H9 (cell line): ENCODE data around the gene ALOX5AP. TPM values are rescaled to one million over a fixed set of nuclear protein-coding genes. Genes with fewer than 3 reads are reported as not detected.

Experiments
- DNase-seq: peaks from one replicate; pipeline ENCODE4 v3.0.0-alpha.2; 2017
- H2AFZ ChIP-seq: one replicate; pipeline ENCODE4 v1.6.1; 2013; ENCODE audit warnings: mild to moderate bottlenecking, low read length, control low read depth, moderate library complexity
- H2AK5ac ChIP-seq: 2 replicates; pipeline ENCODE4 v1.6.1; 2013; ENCODE audit warnings: low read length, control low read depth, mixed read lengths; ENCODE audit not compliant: insufficient read length
- H2BK120ac ChIP-seq: one replicate; pipeline ENCODE4 v1.6.1; 2013; ENCODE audit warnings: low read depth, mild to moderate bottlenecking, low read length, control low read depth, inconsistent platforms; ENCODE audit not compliant: poor library complexity, severe bottlenecking
- H2BK12ac ChIP-seq: 2 replicates; pipeline ENCODE4 v1.6.1; 2013; ENCODE audit warnings: low read length, control low read depth, mixed read lengths, low read depth; ENCODE audit not compliant: insufficient read length
- H2BK15ac ChIP-seq: 2 replicates; pipeline ENCODE4 v1.6.1; 2013; ENCODE audit warnings: low read depth, low read length, control low read depth
- H2BK20ac ChIP-seq: one replicate; pipeline ENCODE4 v1.6.1; 2013; ENCODE audit warnings: low read depth, mild to moderate bottlenecking, low read length, control low read depth, inconsistent platforms; ENCODE audit not compliant: poor library complexity, severe bottlenecking
- H2BK5ac ChIP-seq: 2 replicates; pipeline ENCODE4 v1.6.1; 2013; ENCODE audit warnings: low read length, control low read depth, mixed read lengths; ENCODE audit not compliant: insufficient read length
- H3K14ac ChIP-seq: 2 replicates; pipeline ENCODE4 v1.6.1; 2013; ENCODE audit warnings: low read length, control low read depth; ENCODE audit not compliant: insufficient read depth
- H3K18ac ChIP-seq: 2 replicates; pipeline ENCODE4 v1.6.1; 2013; ENCODE audit warnings: low read depth, mild to moderate bottlenecking, mixed read lengths, low read length, control low read depth; ENCODE audit not compliant: insufficient read length
- H3K23ac ChIP-seq: 2 replicates; pipeline ENCODE4 v1.6.1; 2013; ENCODE audit warnings: low read length, control low read depth, mixed read lengths, low read depth; ENCODE audit not compliant: insufficient read length
- H3K23me2 ChIP-seq: 2 replicates; pipeline ENCODE4 v1.6.1; 2013; ENCODE audit warnings: low read depth, mild to moderate bottlenecking, mixed read lengths, low read length, control low read depth; ENCODE audit not compliant: insufficient read length, poor library complexity, severe bottlenecking
- H3K27ac ChIP-seq: 2 replicates; pipeline ENCODE4 v1.5.1; 2013; ENCODE audit warnings: low read length, control low read depth, mixed read lengths, low read depth; ENCODE audit not compliant: insufficient read length
- H3K27me3 ChIP-seq: 2 replicates; pipeline ENCODE4 v1.6.1; 2013; ENCODE audit warnings: low read length, control low read depth, inconsistent platforms; ENCODE audit not compliant: insufficient read depth
- H3K4ac ChIP-seq: 2 replicates; pipeline ENCODE4 v1.6.1; 2013; ENCODE audit warnings: low read depth, mild to moderate bottlenecking, control low read depth, inconsistent platforms, low read length, moderate library complexity
- H3K4me1 ChIP-seq: 2 replicates; pipeline ENCODE4 v1.6.1; 2013; ENCODE audit warnings: low read length, control low read depth, inconsistent platforms; ENCODE audit not compliant: insufficient read depth
- H3K4me2 ChIP-seq: 2 replicates; pipeline ENCODE4 v1.6.1; 2013; ENCODE audit warnings: low read length, control low read depth, mixed read lengths; ENCODE audit not compliant: insufficient read length, insufficient read depth
- H3K56ac ChIP-seq: 2 replicates; pipeline ENCODE4 v1.6.1; 2013; ENCODE audit warnings: low read depth, mild to moderate bottlenecking, mixed read lengths, low read length, control low read depth; ENCODE audit not compliant: insufficient read length
- H3K79me1 ChIP-seq: 2 replicates; pipeline ENCODE4 v1.6.1; 2013; ENCODE audit warnings: low read depth, mild to moderate bottlenecking, moderate library complexity, low read length, control low read depth, inconsistent platforms; ENCODE audit not compliant: insufficient read depth, poor library complexity, severe bottlenecking
- H3K79me2 ChIP-seq: 2 replicates; pipeline ENCODE4 v1.6.1; 2013; ENCODE audit warnings: low read length, control low read depth, inconsistent platforms; ENCODE audit not compliant: insufficient read depth
- H3K9ac ChIP-seq: 2 replicates; pipeline ENCODE4 v1.6.1; 2013; ENCODE audit warnings: low read length, control low read depth, mixed read lengths; ENCODE audit not compliant: insufficient read length; ENCODE audit errors: extremely low read depth
- H3K9me3 ChIP-seq: one replicate; pipeline ENCODE4 v1.6.1; 2013; ENCODE audit warnings: low read depth, low read length, inconsistent platforms; ENCODE audit not compliant: control insufficient read depth
- H3T11ph ChIP-seq: one replicate; pipeline ENCODE4 v1.6.1; 2013; ENCODE audit warnings: mild to moderate bottlenecking, low read length, control low read depth, inconsistent platforms
- H4K20me1 ChIP-seq: one replicate; pipeline ENCODE4 v1.6.1; 2013; ENCODE audit not compliant: control insufficient read depth, insufficient read length, insufficient read depth
- H4K5ac ChIP-seq: 2 replicates; pipeline ENCODE4 v1.6.1; 2013; ENCODE audit warnings: low read depth, mild to moderate bottlenecking, mixed read lengths, low read length, control low read depth; ENCODE audit not compliant: insufficient read length
- H4K8ac ChIP-seq: replicated peaks from 2 replicates; pipeline ENCODE4 v1.6.1; 2013; ENCODE audit warnings: low read length, control low read depth, mixed read lengths, low read depth; ENCODE audit not compliant: insufficient read length
- H4K91ac ChIP-seq: 2 replicates; pipeline ENCODE4 v1.6.1; 2013; ENCODE audit warnings: low read depth, mild to moderate bottlenecking, moderate library complexity, mixed read lengths, low read length, control low read depth; ENCODE audit not compliant: insufficient read length
- H3K27ac Mint-ChIP-seq, 3 experiments: 2 replicates in 2 of 3; 3 replicates in 1 of 3; pipeline ENCODE4 v1.8.0; 2020 to 2021; ENCODE audit warnings: mixed read lengths in 3 of 3, mild to moderate bottlenecking in 1 of 3, moderate library complexity in 1 of 3
- H3K27me3 Mint-ChIP-seq: 2 replicates; pipeline ENCODE4 v1.8.0; 2021; ENCODE audit warnings: low read depth, mild to moderate bottlenecking, moderate library complexity, mixed read lengths
- H3K36me3 Mint-ChIP-seq, 3 experiments: 2 replicates in 2 of 3; 3 replicates in 1 of 3; pipeline ENCODE4 v1.8.0; 2020 to 2021; ENCODE audit warnings: low read depth in 3 of 3, mixed read lengths in 3 of 3; ENCODE audit not compliant: insufficient read depth in 1 of 3
- H3K4me1 Mint-ChIP-seq, 2 experiments: 2 replicates each; pipeline ENCODE4 v1.8.0; 2020; ENCODE audit warnings: mixed read lengths in 2 of 2
- H3K4me3 Mint-ChIP-seq, 2 experiments: 2 replicates in 1 of 2; 3 replicates in 1 of 2; pipeline ENCODE4 v1.8.0; 2020 to 2021; ENCODE audit warnings: mild to moderate bottlenecking in 2 of 2, mixed read lengths in 2 of 2, moderate library complexity in 1 of 2
- H3K9me3 Mint-ChIP-seq, 2 experiments: 2 replicates in 1 of 2; 3 replicates in 1 of 2; pipeline ENCODE4 v1.8.0; 2020; ENCODE audit warnings: mild to moderate bottlenecking in 2 of 2, mixed read lengths in 2 of 2, moderate library complexity in 1 of 2
- CTCF ChIP-seq: fragments of 200-600 bp; sonication (generic); conservative IDR thresholded peaks from 3 replicates; pipeline ENCODE4 v1.8.0; 2021; ENCODE audit warnings: antibody characterized with exemption, mild to moderate bottlenecking
- WGBS: extraction: QIAGEN DNeasy Blood & Tissue Kit; methylation state at CpG from one replicate; pipeline ENCODE4 v1.1.7; 2013; ENCODE audit warnings: missing lambda C conversion rate, low lambda C conversion rate, mixed read lengths; ENCODE audit not compliant: insufficient read length; ENCODE audit errors: extremely low coverage; 5-methylcytosine and 5-hydroxymethylcytosine counted together
- total RNA-seq: library from RNA; stranded (reverse); gene quantifications from 2 replicates; pipeline ENCODE4 v1.2.1, GENCODE V29; 2021

Gene ALOX5AP
- total RNA-seq, 1 experiment from 2014 or later, result not detected

GRCh38 chr13:30739761-30740642 is 4.7 kb downstream of the ALOX5AP start:
- TF ChIP-seq CTCF, result no peak
- H4K91ac ChIP-seq, result no peak overlapping the region
- H3K27me3 Mint-ChIP-seq, result no peaks in the 10 kb centered on the region; the same call in 1 of the 2 replicates
- H3K4me1 Mint-ChIP-seq, result peaks cover 22 to 30% of the 10 kb centered on the region in 2 experiments
- no peak overlapping the region for H3K4ac ChIP-seq
- no peaks in the 10 kb centered on the region for H4K20me1 ChIP-seq
- H2AK5ac ChIP-seq, result no peak overlapping the region
- no peak overlapping the region for H2BK20ac ChIP-seq
- H3K79me2 ChIP-seq, result no peaks in the 10 kb centered on the region
- H2BK120ac ChIP-seq, result no peak overlapping the region
- H3K14ac ChIP-seq, result no peak overlapping the region
- peak overlapping the region; percentile 3 to 81 (median 35); a peak in 5 of 7 replicates for H3K27ac Mint-ChIP-seq
- H3K4me1 ChIP-seq, result no peaks in the 10 kb centered on the region; the same call in 1 of the 2 replicates
- H3T11ph ChIP-seq, result no peak overlapping the region
- no peaks in the 10 kb centered on the region for H3K79me1 ChIP-seq
- no peak overlapping the region for H3K4me3 Mint-ChIP-seq
- H3K23ac ChIP-seq, result no peak overlapping the region
- no peak overlapping the region for H4K8ac ChIP-seq
- no peak overlapping the region for H2BK15ac ChIP-seq
- no peaks in the 10 kb centered on the region for H3K9me3 Mint-ChIP-seq
- H3K56ac ChIP-seq, result no peak overlapping the region
- H3K36me3 Mint-ChIP-seq, result no peaks in the 10 kb centered on the region
- no peaks in the 10 kb centered on the region for H3K23me2 ChIP-seq
- H2BK5ac ChIP-seq, result no peak overlapping the region
- H4K5ac ChIP-seq, result no peak overlapping the region
- no peak overlapping the region for H3K27ac ChIP-seq
- no peak for DNase-seq
- no CpG with 5 or more reads among the region's 14 CpGs for WGBS
- H3K27me3 ChIP-seq, result no peaks in the 10 kb centered on the region
- peak overlapping the region; percentile 65 for H2AFZ ChIP-seq
- H3K9me3 ChIP-seq, result no peaks in the 10 kb centered on the region
- no peak overlapping the region for H3K4me2 ChIP-seq
- no peak overlapping the region for H2BK12ac ChIP-seq
- no peak overlapping the region for H3K9ac ChIP-seq
- H3K18ac ChIP-seq, result no peak overlapping the region
